Liver (tissue), 9 donors: ENCODE results near the gene ZNF493. TPM values are rescaled to one million over a fixed set of nuclear protein-coding genes. Genes with fewer than 3 reads are reported as not detected.

ENCODE experiments used
- DNase-seq: peaks from one replicate; pipeline ENCODE4 v3.0.0-alpha.2; 2017; ENCODE audit warnings: low spot score
- H3K27ac ChIP-seq, 2 donors: one replicate each; pipeline ENCODE4 v1.7.0; 2013; ENCODE audit warnings: inconsistent platforms in 2 of 2, low read length in 2 of 2, control low read depth in 1 of 2, low read depth in 1 of 2, mild to moderate bottlenecking in 1 of 2
- H3K27me3 ChIP-seq, 4 donors: one replicate each; pipeline versions ENCODE4 v1.6.1 to v1.7.0; 2013; ENCODE audit warnings: low read length in 3 of 4, inconsistent platforms in 1 of 4, mild to moderate bottlenecking in 1 of 4, moderate library complexity in 1 of 4; ENCODE audit not compliant: control insufficient read depth in 4 of 4, insufficient read depth in 4 of 4
- H3K36me3 ChIP-seq, 4 donors: one replicate each; pipeline versions ENCODE4 v1.6.1 to v1.7.0; 2013; ENCODE audit warnings: low read length in 3 of 4, mild to moderate bottlenecking in 3 of 4, low read depth in 1 of 4, moderate library complexity in 1 of 4; ENCODE audit not compliant: control insufficient read depth in 4 of 4, insufficient read depth in 3 of 4
- H3K4me1 ChIP-seq, 4 donors: one replicate each; pipeline versions ENCODE4 v1.6.1 to v1.7.0; 2013; ENCODE audit warnings: low read length in 3 of 4, mild to moderate bottlenecking in 3 of 4, moderate library complexity in 1 of 4; ENCODE audit not compliant: control insufficient read depth in 4 of 4, insufficient read depth in 4 of 4
- H3K4me3 ChIP-seq, 3 donors: one replicate each; pipeline versions ENCODE4 v1.6.1 to v1.7.0; 2013; ENCODE audit warnings: low read length in 3 of 3, control low read depth in 1 of 3, low read depth in 1 of 3, mild to moderate bottlenecking in 1 of 3
- H3K9ac ChIP-seq, 2 donors: one replicate each; pipeline ENCODE4 v1.7.0; 2013; ENCODE audit warnings: low read length in 2 of 2, mild to moderate bottlenecking in 2 of 2, moderate library complexity in 2 of 2, control low read depth in 1 of 2, low read depth in 1 of 2
- H3K9me3 ChIP-seq, 4 donors: one replicate each; pipeline versions ENCODE4 v1.6.1 to v1.7.0; 2013; ENCODE audit warnings: low read length in 3 of 4; ENCODE audit not compliant: control insufficient read depth in 4 of 4
- ATF3 ChIP-seq: IDR thresholded peaks from 2 replicates; pipeline ENCODE4 v1.6.1; 2016; ENCODE audit warnings: antibody characterized with exemption
- EGR1 ChIP-seq, 2 donors: IDR thresholded peaks; 2 replicates each; pipeline ENCODE4 v1.6.1; 2016 to 2018; ENCODE audit warnings: antibody characterized with exemption in 2 of 2, low read depth in 2 of 2
- FOXA1 ChIP-seq: IDR thresholded peaks from 2 replicates; pipeline ENCODE4 v1.6.1; 2016; ENCODE audit warnings: antibody characterized with exemption
- GABPA ChIP-seq, 2 donors: IDR thresholded peaks in 1 of 2; conservative IDR thresholded peaks in 1 of 2; 2 replicates each; pipeline ENCODE4 v1.6.1; 2016; ENCODE audit warnings: antibody characterized with exemption in 2 of 2, mild to moderate bottlenecking in 1 of 2, moderate library complexity in 1 of 2
- HNF4A ChIP-seq, 2 donors: conservative IDR thresholded peaks; 2 replicates each; pipeline ENCODE4 v1.6.1; 2016; ENCODE audit warnings: antibody characterized with exemption in 2 of 2, mild to moderate bottlenecking in 2 of 2
- HNF4G ChIP-seq: IDR thresholded peaks from 2 replicates; pipeline ENCODE4 v1.6.1; 2016; ENCODE audit warnings: antibody characterized with exemption
- JUND ChIP-seq, 2 donors: IDR thresholded peaks; 2 replicates each; pipeline ENCODE4 v1.6.1; 2016; ENCODE audit warnings: antibody characterized with exemption in 2 of 2
- MAX ChIP-seq: IDR thresholded peaks from 2 replicates; pipeline ENCODE4 v1.6.1; 2016; ENCODE audit warnings: antibody characterized with exemption
- NR2F2 ChIP-seq: IDR thresholded peaks from 2 replicates; pipeline ENCODE4 v1.6.1; 2016; ENCODE audit warnings: antibody characterized with exemption
- RAD21 ChIP-seq, 2 donors: IDR thresholded peaks; 2 replicates each; pipeline ENCODE4 v1.6.1; 2016; ENCODE audit warnings: antibody characterized with exemption in 2 of 2, mild to moderate bottlenecking in 2 of 2
- REST ChIP-seq: IDR thresholded peaks from 2 replicates; pipeline ENCODE4 v1.6.1; 2016; ENCODE audit warnings: antibody characterized with exemption, mild to moderate bottlenecking
- SP1 ChIP-seq: IDR thresholded peaks from 2 replicates; pipeline ENCODE4 v1.6.1; 2018; ENCODE audit warnings: antibody characterized with exemption, mild to moderate bottlenecking
- TAF1 ChIP-seq: conservative IDR thresholded peaks from 2 replicates; pipeline ENCODE4 v1.6.1; 2016; ENCODE audit warnings: antibody characterized with exemption, mild to moderate bottlenecking
- YY1 ChIP-seq: IDR thresholded peaks from 2 replicates; pipeline ENCODE4 v1.6.1; 2016; ENCODE audit warnings: antibody characterized with exemption, mild to moderate bottlenecking
- ZBTB33 ChIP-seq: IDR thresholded peaks from 2 replicates; pipeline ENCODE4 v1.6.1; 2016; ENCODE audit warnings: antibody characterized with exemption
- WGBS: extraction: QIAGEN DNeasy Blood & Tissue Kit; methylation state at CpG from one replicate; pipeline ENCODE4 v1.1.7; 2013; 5-methylcytosine and 5-hydroxymethylcytosine counted together
- polyA plus RNA-seq, 2 donors: library from polyadenylated mRNA; stranded (reverse) in 1 of 2; unstranded in 1 of 2; fragments of 200-250 nt in 1 of 2; fragments of >200 nt in 1 of 2; fragmentation: Nextera tagmentation in 1 of 2; extraction: Ambion mirVana in 1 of 2; gene quantifications; one replicate each; pipeline versions ENCODE4 v1.2.1 to v1.2.3, GENCODE V29; 2013 to 2015
- total RNA-seq, 2 donors: library from RNA; depleted of rRNA; stranded (reverse); fragments of >200 nt; gene quantifications; one replicate each; pipeline ENCODE4 v1.2.3, GENCODE V29; 2014
- donor health status: healthy.
- donor health status: healthy.
- donor health status: healthy.
- donor health status: healthy.
- donor health status: healthy.

The ZNF493 gene
- total and polyA plus RNA-seq, 4 donors = 1.2 to 15.4 (median 9.6) TPM

GRCh38 chr19:21398851-21399250, 1.9 kb downstream of the ZNF493 start:
- Histone ChIP-seq H3K9ac (no peak overlapping the region), H3K36me3 (peaks cover 0 to 14% (median 3%) of the 10 kb centered on the region in 4 donors), H3K9me3 (peaks cover 0 to 10% (median 0%) of the 10 kb centered on the region in 4 donors), H3K27me3 (no peaks in the 10 kb centered on the region), H3K4me3 (no peak overlapping the region), H3K27ac (no peak overlapping the region), H3K4me1 (peaks cover 0 to 7% (median 2%) of the 10 kb centered on the region in 4 donors)
- DNase-seq = no peak
- 96% methylated on average over 5 of the region's 5 CpGs for WGBS
- TF ChIP-seq TAF1 = no peak

GRCh38 chr19:21402303-21402985, 5.5 kb downstream of the ZNF493 start:
- peaks cover 0 to 10% (median 0%) of the 10 kb centered on the region in 4 donors for H3K9me3 ChIP-seq
- H3K4me1 ChIP-seq = peaks cover 0 to 7% (median 2%) of the 10 kb centered on the region in 4 donors
- no peak overlapping the region for H3K9ac ChIP-seq
- 94% methylated on average over 1 of the region's 1 CpG for WGBS
- TF ChIP-seq RAD21 (IDR thresholded peaks at IDR 0.05) (no peak), EGR1 (IDR thresholded peaks at IDR 0.05; ENCODE audit: low read depth in 2 of 2) (no peak), ZBTB33 (no peak), REST (no peak), FOXA1 (no peak), SP1 (no peak), YY1 (no peak), TAF1 (no peak), HNF4G (no peak), NR2F2 (no peak), MAX (no peak), GABPA (IDR thresholded peaks at IDR 0.05 in 1 of 2, conservative IDR thresholded peaks at IDR 0.05 in 1 of 2) (no peak), HNF4A (conservative IDR thresholded peaks at IDR 0.05) (no peak), JUND (IDR thresholded peaks at IDR 0.05) (no peak), ATF3 (no peak)
- H3K27me3 ChIP-seq = no peaks in the 10 kb centered on the region
- peaks cover 2 to 18% (median 13%) of the 10 kb centered on the region in 4 donors for H3K36me3 ChIP-seq
- H3K4me3 ChIP-seq = no peak overlapping the region
- H3K27ac ChIP-seq = no peak overlapping the region
- no peak for DNase-seq
